ENCODE results near the gene MYEF2.

DNA sequence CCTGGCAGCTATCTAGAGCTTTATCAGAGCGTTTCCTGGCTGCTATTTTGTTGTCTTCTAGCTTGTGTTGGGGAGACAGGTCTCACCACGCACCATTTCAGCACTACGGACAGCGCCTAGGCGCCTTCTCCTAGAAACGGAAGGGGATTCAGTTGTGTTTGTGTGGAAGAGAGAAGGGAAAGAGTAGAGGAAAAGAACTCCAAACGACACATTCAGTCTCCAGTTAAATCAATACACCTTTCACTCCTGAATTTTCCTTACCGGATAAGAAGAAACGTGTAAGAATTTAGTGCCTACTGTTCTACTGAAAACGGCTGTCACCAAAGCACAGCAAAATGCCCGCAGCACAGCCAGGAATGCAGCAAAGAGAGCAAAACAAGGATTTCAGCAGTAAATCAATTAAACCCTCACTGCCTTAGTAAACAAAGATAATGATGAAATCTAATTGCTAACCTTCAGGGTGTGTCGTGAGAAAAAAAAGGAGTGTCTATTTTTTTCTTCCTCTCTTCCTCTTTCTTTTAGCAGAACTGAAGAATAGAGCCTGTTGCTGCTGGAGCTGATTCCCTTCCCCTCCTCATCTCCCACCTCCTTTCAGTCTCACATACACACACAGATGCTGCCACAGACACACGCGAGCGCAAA is 13.0 kb upstream of the MYEF2 start:
- TF ChIP-seq, protein P1, sequence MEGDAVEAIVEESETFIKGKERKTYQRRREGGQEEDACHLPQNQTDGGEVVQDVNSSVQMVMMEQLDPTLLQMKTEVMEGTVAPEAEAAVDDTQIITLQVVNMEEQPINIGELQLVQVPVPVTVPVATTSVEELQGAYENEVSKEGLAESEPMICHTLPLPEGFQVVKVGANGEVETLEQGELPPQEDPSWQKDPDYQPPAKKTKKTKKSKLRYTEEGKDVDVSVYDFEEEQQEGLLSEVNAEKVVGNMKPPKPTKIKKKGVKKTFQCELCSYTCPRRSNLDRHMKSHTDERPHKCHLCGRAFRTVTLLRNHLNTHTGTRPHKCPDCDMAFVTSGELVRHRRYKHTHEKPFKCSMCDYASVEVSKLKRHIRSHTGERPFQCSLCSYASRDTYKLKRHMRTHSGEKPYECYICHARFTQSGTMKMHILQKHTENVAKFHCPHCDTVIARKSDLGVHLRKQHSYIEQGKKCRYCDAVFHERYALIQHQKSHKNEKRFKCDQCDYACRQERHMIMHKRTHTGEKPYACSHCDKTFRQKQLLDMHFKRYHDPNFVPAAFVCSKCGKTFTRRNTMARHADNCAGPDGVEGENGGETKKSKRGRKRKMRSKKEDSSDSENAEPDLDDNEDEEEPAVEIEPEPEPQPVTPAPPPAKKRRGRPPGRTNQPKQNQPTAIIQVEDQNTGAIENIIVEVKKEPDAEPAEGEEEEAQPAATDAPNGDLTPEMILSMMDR (conservative IDR thresholded peaks at IDR 0.05; ENCODE audit: low read depth in 2 of 2), result no peak
- no peak for TF ChIP-seq EZH2 (IDR thresholded peaks at IDR 0.05; ENCODE audit: low read depth, unreplicated experiment)
- peak; percentile 98 for TF ChIP-seq REST (IDR thresholded peaks at IDR 0.05; ENCODE audit: unreplicated experiment)
- no peak for TF ChIP-seq EZH2phosphoT487 (IDR thresholded peaks at IDR 0.05; ENCODE audit: unreplicated experiment)
- no peak for TF ChIP-seq CREB1 (CRISPR knock-in tag; IDR thresholded peaks at IDR 0.05; ENCODE audit: low read depth)
- TF ChIP-seq POLR2AphosphoS5 (IDR thresholded peaks at IDR 0.05; ENCODE audit: low read depth), result no peak
- TF ChIP-seq ZNF331 (CRISPR knock-in tag; IDR thresholded peaks at IDR 0.05; ENCODE audit: low read depth), result no peak
- no peak for TF ChIP-seq NANOG (IDR thresholded peaks at IDR 0.05; ENCODE audit: borderline replicate concordance)

Measured in GM23338 (cell line).